Suprapubic skin (tissue), 4 donors: ENCODE measurements around the gene GC.

ENCODE experiments used
- EP300 ChIP-seq: sonication (generic); formaldehyde crosslinking; IDR thresholded peaks from one replicate; pipeline ENCODE4 v1.6.1; 2017; ENCODE audit warnings: antibody characterized with exemption
- POLR2A ChIP-seq, 2 donors: fragments of 450-650 bp; IDR thresholded peaks; one replicate each; pipeline ENCODE4 v1.6.1; 2017; ENCODE audit warnings: antibody characterized with exemption in 2 of 2, mild to moderate bottlenecking in 2 of 2, moderate library complexity in 2 of 2
- POLR2AphosphoS5 ChIP-seq, 3 donors: sonication (generic); formaldehyde crosslinking; IDR thresholded peaks; one replicate each; pipeline ENCODE4 v1.6.1; 2017; ENCODE audit warnings: antibody characterized with exemption in 3 of 3
- TF ChIP-seq, protein P1 (sequence below), 2 donors: fragments of 200-600 bp in 1 of 2; fragments of 450-650 bp in 1 of 2; sonication (generic) in 1 of 2; IDR thresholded peaks; one replicate each; pipeline ENCODE4 v1.5.1; 2016 to 2019; ENCODE audit warnings: antibody characterized with exemption in 2 of 2, mild to moderate bottlenecking in 1 of 2, moderate library complexity in 1 of 2

DNA sequence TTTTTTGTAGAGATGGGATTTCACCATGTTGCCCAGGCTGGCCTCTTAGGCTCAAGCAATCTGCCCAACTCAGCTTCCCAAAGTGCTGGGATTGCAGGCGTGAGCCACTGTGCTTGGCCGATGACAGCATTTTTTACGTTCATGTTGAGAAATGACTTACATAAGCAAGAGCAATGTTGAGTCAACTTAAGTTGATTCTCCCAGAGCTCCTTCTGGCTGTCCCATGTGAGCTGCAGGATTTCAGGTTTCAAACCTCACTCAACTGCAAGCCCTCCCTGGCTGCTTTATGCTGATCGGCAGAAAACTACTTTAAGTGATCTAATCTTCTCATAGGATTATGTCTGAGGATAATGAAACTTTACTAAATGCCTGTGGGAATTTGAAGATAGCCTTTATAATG, 86.8 kb downstream of the GC start:
- TF ChIP-seq POLR2AphosphoS5 (IDR thresholded peaks at IDR 0.05) = no peak
- TF ChIP-seq, protein P1, sequence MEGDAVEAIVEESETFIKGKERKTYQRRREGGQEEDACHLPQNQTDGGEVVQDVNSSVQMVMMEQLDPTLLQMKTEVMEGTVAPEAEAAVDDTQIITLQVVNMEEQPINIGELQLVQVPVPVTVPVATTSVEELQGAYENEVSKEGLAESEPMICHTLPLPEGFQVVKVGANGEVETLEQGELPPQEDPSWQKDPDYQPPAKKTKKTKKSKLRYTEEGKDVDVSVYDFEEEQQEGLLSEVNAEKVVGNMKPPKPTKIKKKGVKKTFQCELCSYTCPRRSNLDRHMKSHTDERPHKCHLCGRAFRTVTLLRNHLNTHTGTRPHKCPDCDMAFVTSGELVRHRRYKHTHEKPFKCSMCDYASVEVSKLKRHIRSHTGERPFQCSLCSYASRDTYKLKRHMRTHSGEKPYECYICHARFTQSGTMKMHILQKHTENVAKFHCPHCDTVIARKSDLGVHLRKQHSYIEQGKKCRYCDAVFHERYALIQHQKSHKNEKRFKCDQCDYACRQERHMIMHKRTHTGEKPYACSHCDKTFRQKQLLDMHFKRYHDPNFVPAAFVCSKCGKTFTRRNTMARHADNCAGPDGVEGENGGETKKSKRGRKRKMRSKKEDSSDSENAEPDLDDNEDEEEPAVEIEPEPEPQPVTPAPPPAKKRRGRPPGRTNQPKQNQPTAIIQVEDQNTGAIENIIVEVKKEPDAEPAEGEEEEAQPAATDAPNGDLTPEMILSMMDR (IDR thresholded peaks at IDR 0.05) = no peak
- TF ChIP-seq POLR2A (IDR thresholded peaks at IDR 0.05) = no peak
- TF ChIP-seq EP300 = no peak
